NCI-H2081 treated with DMSO at 0.1 percent for 48 hours (cell line): ENCODE results near the gene THSD1.

ENCODE experiments used
- DNase-seq: peaks from one replicate; lab custom pipeline; 2025; lab: John Stamatoyannopoulos, UW

Gene THSD1, protein sequence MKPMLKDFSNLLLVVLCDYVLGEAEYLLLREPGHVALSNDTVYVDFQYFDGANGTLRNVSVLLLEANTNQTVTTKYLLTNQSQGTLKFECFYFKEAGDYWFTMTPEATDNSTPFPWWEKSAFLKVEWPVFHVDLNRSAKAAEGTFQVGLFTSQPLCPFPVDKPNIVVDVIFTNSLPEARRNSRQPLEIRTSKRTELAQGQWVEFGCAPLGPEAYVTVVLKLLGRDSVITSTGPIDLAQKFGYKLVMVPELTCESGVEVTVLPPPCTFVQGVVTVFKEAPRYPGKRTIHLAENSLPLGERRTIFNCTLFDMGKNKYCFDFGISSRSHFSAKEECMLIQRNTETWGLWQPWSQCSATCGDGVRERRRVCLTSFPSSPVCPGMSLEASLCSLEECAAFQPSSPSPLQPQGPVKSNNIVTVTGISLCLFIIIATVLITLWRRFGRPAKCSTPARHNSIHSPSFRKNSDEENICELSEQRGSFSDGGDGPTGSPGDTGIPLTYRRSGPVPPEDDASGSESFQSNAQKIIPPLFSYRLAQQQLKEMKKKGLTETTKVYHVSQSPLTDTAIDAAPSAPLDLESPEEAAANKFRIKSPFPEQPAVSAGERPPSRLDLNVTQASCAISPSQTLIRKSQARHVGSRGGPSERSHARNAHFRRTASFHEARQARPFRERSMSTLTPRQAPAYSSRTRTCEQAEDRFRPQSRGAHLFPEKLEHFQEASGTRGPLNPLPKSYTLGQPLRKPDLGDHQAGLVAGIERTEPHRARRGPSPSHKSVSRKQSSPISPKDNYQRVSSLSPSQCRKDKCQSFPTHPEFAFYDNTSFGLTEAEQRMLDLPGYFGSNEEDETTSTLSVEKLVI

GRCh38 chr13:52405767-52406494 lies at the start of gene THSD1:
Gene THSD1, minus strand, starts transcription at chr13:52406172. Its CDS starts 3,572 bp downstream, at chr13:52402600.
- no peak for DNase-seq

DNA sequence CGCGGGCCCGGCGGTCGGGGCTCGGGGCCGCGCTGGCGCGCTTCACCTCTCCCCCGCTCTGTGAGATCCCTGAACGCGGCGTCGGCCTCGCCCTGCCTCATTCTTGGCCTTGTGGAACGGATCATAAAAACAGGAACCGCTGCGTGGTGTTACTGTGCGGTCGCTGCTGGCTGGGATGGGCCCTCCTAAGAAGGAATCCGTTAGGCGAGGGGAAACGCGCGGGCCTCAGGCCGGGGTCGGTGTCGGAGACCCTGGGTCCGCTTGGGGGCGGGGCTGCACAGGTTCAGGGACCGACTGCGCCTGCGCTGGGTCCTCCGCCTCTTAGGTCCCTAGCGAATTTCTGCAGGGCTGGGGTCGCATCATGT lies 49.7 kb upstream of the THSD1 start:
- DNase-seq: no peak

DNA sequence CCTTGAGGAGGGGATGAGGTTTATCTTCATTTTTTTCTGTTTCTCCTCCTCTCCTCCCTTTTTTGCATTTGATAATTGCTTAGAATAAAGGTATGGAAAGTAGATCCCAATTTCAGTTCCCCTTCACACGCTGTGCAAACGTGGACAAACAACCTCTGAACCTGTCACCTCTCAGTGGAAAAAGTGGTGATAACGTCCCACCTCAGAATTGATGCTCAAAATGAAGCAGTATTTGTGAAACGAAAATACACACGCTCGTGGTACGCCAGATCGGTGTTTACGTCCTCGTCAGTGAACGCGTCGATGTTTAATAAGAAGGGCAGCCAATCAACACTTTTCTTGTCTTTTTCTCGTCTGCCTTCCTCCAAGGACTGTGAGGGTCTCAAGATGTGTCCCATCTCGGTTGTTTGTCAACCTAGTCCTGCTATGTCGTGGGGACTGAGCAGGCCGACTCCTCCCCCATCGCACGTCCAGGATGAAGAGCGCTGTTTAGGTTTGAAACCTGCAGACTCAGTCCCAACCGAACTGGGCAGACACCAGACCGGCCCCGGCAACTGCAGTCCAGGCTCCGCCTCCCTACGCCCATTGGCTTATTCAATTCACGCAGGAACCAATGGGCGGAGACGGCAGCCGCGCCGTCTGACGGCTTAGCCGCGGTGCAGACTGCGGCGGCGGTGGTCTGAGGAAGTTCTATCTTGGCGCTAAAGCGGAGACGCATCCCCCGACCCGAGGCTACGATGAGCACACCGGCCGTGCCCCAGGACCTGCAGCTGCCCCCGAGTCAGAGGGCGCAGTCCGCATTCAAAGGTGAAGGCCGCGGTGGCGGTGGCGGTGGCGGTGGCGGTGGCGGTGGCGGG lies 49.1 kb upstream of the THSD1 start, which contains the start of gene CKAP2:
Gene CKAP2 (plus strand): TSS at position 659 of the 857 bp plus-strand sequence. CDS start 79 bp downstream, at position 738.
- DNase-seq: peak; percentile 69

DNA sequence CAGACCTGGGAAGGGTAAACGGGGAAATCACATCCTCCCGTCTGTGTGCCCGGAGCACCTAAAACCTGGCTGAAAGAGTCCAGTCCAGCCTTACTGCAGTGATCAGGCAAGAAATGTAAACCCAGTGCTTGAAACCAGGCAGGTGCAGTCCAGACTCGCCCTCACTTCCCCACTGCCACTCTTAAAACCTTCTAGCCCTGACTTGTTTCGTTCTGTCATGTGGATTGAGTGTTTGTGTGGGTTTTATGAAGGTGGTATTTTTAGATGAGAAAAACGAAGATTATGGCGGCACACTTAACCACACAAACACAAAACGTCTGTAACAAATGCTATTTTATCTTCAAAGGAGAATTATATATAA lies 48.5 kb upstream of the THSD1 start:
- DNase-seq: no peak

- DNase-seq: no peak
Measured at GRCh38 chr13:52452470-52452869, 46.5 kb upstream of the THSD1 start.

GRCh38 chr13:52451135-52451804 lies 45.3 kb upstream of the THSD1 start:
- no peak for DNase-seq

- no peak for DNase-seq
Measured at GRCh38 chr13:52450793-52451116, 44.8 kb upstream of the THSD1 start.

DNA sequence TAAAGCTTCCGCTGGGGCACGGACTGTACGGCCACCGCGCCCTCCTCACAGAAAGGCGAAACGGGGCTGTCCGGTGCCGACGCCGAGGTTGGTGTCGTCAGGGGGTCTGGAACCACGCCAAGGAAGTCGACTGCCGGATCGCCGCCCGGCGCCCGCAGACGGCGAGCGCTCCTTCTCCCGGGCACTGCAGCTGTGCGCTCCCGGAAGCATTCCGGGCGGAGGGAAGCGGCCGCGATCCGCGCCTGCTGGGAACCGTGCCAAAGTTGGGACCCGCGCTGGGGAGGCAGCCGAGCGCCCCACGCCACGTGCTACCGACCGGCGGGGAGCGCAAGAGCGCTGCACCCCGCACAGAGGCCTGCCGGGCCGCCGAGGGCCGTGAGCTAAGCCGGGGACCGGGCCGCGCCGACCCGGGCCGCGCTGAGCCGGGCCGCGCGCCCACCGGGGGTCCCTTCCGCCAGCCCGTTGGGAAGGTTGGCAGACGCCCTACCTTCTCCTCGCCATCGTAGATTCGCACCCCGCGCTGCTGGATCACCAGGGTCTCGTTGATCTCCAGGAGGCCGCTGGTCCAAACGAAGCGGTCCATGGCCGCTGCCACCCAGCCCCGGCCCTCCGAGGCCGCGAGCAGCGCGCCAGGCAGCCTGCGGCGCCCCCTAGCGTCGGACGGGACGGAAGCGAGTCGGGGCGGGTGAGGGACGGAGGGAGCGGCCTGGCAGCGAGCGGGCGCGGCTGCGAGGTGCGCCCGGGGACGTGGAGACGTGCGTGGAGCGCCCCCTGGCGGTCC lies 44.2 kb upstream of the THSD1 start, which contains the start of gene VPS36:
Gene VPS36 (minus strand): TSS at position 623 of the 781 bp plus-strand sequence. CDS start 40 bp downstream, at position 583.
- DNase-seq: peak; percentile 74

- no peak for DNase-seq
Measured at GRCh38 chr13:52449331-52450011, 43.5 kb upstream of the THSD1 start.

DNA sequence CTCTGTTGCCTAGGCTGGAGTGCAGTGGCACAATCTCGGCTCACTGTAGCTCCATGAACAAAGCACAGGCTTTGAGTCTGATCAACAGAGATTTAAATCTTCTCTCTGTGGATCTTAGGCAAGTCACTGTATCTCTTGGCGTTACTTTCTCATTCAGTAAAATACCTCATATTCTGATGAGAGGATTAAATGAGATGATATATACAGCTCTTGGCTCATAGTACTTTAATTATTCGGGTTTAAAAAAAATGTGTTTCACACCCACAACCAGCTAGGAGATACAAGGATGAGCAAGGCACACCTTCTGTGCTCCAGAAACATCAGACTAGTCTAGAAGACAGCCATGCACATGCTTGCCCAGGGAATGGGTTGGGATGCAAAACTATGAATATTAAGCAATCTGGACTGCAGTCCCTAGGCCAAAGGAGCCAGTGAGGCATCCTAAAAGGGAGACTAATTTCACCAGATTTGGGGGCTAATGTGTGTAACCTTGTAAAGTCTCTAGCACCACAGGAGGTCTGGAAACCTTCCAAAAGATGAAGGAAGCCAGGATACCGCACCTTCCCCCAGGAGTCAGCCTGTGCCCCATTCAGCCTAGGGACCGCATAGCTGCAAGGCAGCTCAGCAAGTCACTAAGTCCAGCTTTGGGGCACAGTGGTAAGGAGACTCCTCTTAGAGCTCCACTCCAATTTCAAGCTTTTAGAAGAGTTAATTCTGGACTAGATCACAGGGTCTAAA lies 42.0 kb upstream of the THSD1 start:
- DNase-seq: no peak

DNA sequence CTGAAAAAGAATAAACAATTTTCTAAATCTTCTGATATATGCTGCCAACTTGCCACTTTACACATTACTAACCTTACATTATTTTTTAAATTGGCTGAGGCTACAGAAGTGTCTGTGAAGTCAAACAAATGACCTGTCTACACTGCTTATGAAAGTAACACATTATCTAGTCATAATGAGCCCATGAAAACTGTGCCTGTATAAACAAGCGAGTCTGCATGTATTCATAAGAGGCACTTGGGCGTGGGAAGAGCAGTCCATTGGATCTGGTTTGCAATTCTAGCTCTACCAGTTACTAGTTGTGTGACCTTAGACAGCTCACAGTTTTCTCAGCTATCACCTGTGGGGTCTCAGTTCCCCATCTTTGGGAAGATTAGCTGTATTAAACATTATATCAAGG lies 41.4 kb upstream of the THSD1 start:
- no peak for DNase-seq

DNA sequence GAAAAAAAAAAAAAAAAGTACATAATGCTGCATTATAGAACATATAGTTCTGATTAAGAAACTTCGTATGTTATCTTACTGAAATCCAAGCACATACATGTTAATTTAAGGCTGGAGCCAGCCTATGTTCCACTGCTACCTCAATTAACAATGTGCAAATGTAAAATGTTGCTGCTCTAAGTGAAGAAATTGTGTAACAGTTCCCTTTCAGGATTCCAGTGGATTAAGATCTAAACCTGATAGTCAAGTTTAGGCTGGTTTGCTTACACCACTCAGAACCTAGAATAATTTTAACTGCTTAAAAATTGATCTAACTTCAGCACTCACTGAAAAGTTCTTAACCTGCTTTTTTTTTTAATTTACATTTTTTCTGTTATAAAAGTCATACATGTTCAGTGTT lies 40.3 kb upstream of the THSD1 start:
- DNase-seq: no peak

- no peak for DNase-seq
Measured at GRCh38 chr13:52432456-52432855, 26.5 kb upstream of the THSD1 start.

- no peak for DNase-seq
Measured at GRCh38 chr13:52428295-52428694, 22.3 kb upstream of the THSD1 start.

- no peak for DNase-seq
Measured at GRCh38 chr13:52421216-52421615, 15.2 kb upstream of the THSD1 start.

DNA sequence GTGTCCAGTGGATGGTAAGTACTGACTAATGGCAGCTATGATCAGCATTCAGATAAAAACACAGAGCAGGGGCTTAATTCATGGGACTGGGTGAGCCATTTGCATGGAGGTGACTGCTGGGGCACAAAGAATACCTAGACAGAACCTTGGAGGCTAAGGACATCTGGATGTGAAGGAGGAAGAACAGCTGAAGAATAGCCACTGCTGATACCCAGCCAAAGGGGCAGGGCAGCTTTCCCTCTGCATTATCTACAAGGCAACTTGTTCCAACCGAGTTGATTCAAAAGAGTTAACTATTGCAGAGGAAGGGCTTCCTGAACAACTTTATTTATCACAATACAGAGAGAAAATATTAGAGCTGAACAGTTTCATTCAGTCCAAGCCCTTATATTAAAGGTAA lies 13.1 kb upstream of the THSD1 start:
- DNase-seq: no peak

- no peak for DNase-seq
Measured at GRCh38 chr13:52414963-52415362, 9.0 kb upstream of the THSD1 start.

DNA sequence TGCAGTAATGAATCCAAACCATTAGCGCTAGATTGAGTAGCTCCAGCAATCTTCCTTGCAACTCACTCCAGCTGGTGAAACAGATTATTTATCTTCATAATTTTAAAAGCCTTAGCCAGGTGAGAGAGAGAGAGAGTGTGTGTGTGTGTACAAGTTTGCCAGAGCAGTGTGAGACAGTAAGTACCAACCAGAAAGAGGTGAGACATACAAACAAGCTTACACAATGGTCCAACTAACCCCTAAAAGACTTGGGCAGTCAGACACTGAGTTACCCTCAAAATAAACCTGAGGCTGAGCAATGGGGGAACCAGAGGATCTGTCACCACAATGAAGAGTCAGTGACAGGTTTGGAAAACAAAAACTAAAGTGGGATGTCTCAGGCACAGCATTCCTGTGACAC lies 8.1 kb upstream of the THSD1 start:
- DNase-seq: no peak

- no peak for DNase-seq
Measured at GRCh38 chr13:52412128-52412527, 6.2 kb upstream of the THSD1 start.
